CD4-positive, alpha-beta T cell treated with Interleukin-17A for 1 hour (primary cell): ENCODE measurements around the gene ANKRD33B.
A peak's percentile ranks its signal among the peaks of the same experiment; 100 is the strongest.

Source experiments
- DNase-seq: peaks from one replicate; pipeline ENCODE4 v3.0.0-alpha.2; 2020

Gene ANKRD33B

GRCh38 chr5:10680876-10681481 lies 117.1 kb downstream of the ANKRD33B start:
- DNase-seq = no peak

GRCh38 chr5:10681731-10682679 lies 118.1 kb downstream of the ANKRD33B start:
- no peak for DNase-seq

GRCh38 chr5:10682801-10683525 lies 119.1 kb downstream of the ANKRD33B start:
- DNase-seq = no peak

- DNase-seq = no peak
Measured at GRCh38 chr5:10684303-10685086, 120.6 kb downstream of the ANKRD33B start.

GRCh38 chr5:10685115-10685521 lies 121.2 kb downstream of the ANKRD33B start:
- DNase-seq = no peak

GRCh38 chr5:10686890-10687289 lies 123.0 kb downstream of the ANKRD33B start:
- no peak for DNase-seq

- DNase-seq = no peak
Measured at GRCh38 chr5:10688651-10689171, 124.8 kb downstream of the ANKRD33B start.

GRCh38 chr5:10689391-10690081 lies 125.7 kb downstream of the ANKRD33B start:
- DNase-seq = no peak

GRCh38 chr5:10690460-10691440 lies 126.9 kb downstream of the ANKRD33B start:
- no peak for DNase-seq

GRCh38 chr5:10691826-10692785 lies 128.2 kb downstream of the ANKRD33B start:
- DNase-seq = no peak

- no peak for DNase-seq
Measured at GRCh38 chr5:10695055-10695649, 131.3 kb downstream of the ANKRD33B start.

GRCh38 chr5:10695759-10696543 lies 132.1 kb downstream of the ANKRD33B start:
- DNase-seq = no peak

- no peak for DNase-seq
Measured at GRCh38 chr5:10699281-10699874, 135.5 kb downstream of the ANKRD33B start.

- DNase-seq = no peak
Measured at GRCh38 chr5:10699987-10700386, 136.1 kb downstream of the ANKRD33B start.

GRCh38 chr5:10700516-10700915 lies 136.6 kb downstream of the ANKRD33B start:
- DNase-seq = no peak

GRCh38 chr5:10701567-10702039 lies 137.7 kb downstream of the ANKRD33B start:
- peak; percentile 47 for DNase-seq

- DNase-seq = no peak
Measured at GRCh38 chr5:10702040-10702629, 138.3 kb downstream of the ANKRD33B start.
